Erythroblast (primary cell): Measurements from ENCODE around the gene CACNG8.

Experiments used
- GATA1 ChIP-seq: IDR thresholded peaks from 2 replicates; pipeline ENCODE4 v1.6.1; 2011; ENCODE audit warnings: low read depth, mild to moderate bottlenecking, control low read depth, low read length, moderate library complexity
- POLR2A ChIP-seq: IDR thresholded peaks from 2 replicates; pipeline ENCODE4 v1.6.1; 2011; ENCODE audit warnings: mild to moderate bottlenecking, low read length

DNA sequence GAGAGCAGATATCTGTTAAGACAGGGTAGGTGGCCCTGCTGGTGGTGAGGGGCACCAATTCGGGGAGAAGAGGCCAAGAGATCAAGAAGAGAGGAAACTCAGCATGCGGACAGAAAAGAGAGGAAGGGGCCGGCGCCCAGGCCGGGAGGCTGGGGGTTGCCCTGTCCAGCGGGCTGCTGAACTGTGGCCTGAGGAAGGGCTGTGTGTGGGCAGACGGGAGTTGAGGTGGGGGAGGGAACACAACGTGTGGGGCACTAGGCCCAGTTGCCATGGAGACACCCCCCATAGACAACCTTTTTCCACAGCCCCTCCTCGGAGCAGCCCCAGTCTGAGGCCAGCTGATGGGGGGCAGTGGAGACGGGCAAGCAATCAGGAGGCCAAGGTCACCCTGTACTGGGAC is 2.5 kb upstream of the CACNG8 start:
- no peak for TF ChIP-seq POLR2A
- TF ChIP-seq GATA1: no peak
